ENCODE results near the gene METTL3.

METTL3 gene

DNA sequence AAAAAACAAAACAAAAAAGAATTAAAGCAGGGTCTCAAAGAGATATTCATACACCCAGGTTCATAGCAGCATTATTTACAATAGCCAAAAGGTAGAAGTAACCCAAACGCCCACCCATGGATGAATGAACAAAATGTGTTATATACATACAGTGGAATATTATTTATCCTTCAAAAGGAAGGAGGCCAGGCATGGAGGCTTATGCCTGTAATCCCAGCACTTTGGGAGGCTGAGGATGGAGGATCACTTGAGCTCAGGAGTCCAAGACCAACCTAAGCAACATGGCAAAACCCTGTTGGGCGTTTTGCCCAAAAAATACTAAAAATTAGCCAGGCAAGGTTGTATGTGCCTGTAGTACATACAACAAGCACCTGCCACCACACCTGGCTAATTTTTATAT lies 4.6 kb downstream of the METTL3 start:
- H3K27ac ChIP-seq (ENCODE audit: low read depth, low read length): no peak overlapping the region
- no peak for DNase-seq

DNA sequence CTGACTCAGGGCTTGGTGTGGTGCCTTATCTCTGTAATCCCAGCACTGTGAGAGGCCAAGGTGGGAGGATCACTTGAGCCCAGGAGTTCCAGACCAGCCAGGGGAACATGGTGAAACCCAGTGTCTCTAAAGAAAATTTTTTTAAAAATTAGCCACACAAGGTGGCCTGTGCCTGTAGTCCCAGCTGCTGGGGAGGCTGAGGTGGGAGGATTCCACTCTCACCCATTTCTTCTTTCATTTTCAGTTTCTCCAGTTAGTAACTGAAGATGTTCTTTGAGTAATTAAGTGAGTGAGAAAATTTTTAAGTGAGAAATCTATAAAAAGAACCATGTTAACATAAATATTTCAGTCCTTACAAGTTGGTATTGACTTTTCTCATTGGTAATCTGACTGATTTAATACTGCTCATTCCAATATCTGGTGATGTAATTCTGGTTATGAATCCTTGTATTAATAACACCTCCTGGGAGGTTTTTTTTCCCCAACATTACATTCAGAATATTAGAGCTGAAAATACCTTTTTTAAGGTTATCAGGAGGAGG lies 6.1 kb downstream of the METTL3 start:
- H4K91ac ChIP-seq (ENCODE audit: low read depth, low read length): no peak overlapping the region
- H3K18ac ChIP-seq (ENCODE audit: low read length): no peak overlapping the region
- no peak overlapping the region for H3K14ac ChIP-seq (ENCODE audit: low read length)
- H3K9me3 ChIP-seq (ENCODE audit: insufficient read depth, low read depth, low read length): peaks cover 2% of the 10 kb centered on the region
- H2BK12ac ChIP-seq (ENCODE audit: low read length): no peak overlapping the region
- no peak overlapping the region for H4K12ac ChIP-seq (ENCODE audit: low read depth, low read length)
- peaks cover 5% of the 10 kb centered on the region for H3K79me2 ChIP-seq (ENCODE audit: control insufficient read depth, insufficient read depth, low read length, poor library complexity)
- no peak overlapping the region for H3K23ac ChIP-seq (ENCODE audit: low read length)
- no peak overlapping the region for H2BK5ac ChIP-seq (ENCODE audit: low read depth, low read length, poor library complexity)
- H3K27ac ChIP-seq (ENCODE audit: low read depth, low read length): no peak overlapping the region
- H3K4ac ChIP-seq (ENCODE audit: low read depth, low read length): no peak overlapping the region
- peaks cover 30 to 31% of the 10 kb centered on the region in 2 experiments for H3K36me3 ChIP-seq (ENCODE audit: control insufficient read depth in 1 of 2, insufficient read depth in 2 of 2, low read length in 2 of 2)
- H3K9ac ChIP-seq (ENCODE audit: low read length): no peak overlapping the region
- H3K27me3 ChIP-seq (ENCODE audit: insufficient read depth, low read length): no peaks in the 10 kb centered on the region
- H2BK120ac ChIP-seq (ENCODE audit: insufficient read depth, low read length, poor library complexity): no peak overlapping the region
- H2AK5ac ChIP-seq (ENCODE audit: low read length): no peak overlapping the region
- no peak overlapping the region for H4K8ac ChIP-seq (ENCODE audit: low read depth, low read length)
- H3K79me1 ChIP-seq (ENCODE audit: low read length): no peaks in the 10 kb centered on the region
- no peak overlapping the region for H3K4me3 ChIP-seq (ENCODE audit: low read depth, low read length)
- no peak overlapping the region for H3K4me2 ChIP-seq (ENCODE audit: low read length)
- peaks cover 0 to 3% of the 10 kb centered on the region in 2 experiments for H3K4me1 ChIP-seq (ENCODE audit: control insufficient read depth in 1 of 2, insufficient read depth in 2 of 2, low read length in 2 of 2)
- H2AFZ ChIP-seq (ENCODE audit: insufficient read depth, low read length, poor library complexity): no peak overlapping the region
- no peak for DNase-seq

More for the DNA sequence above, 4.6 kb downstream of the METTL3 start:
- H2BK120ac ChIP-seq (ENCODE audit: insufficient read depth, low read length, poor library complexity): no peak overlapping the region
- no peak overlapping the region for H3K18ac ChIP-seq (ENCODE audit: low read length)
- no peak overlapping the region for H4K91ac ChIP-seq (ENCODE audit: low read depth, low read length)
- no peak overlapping the region for H2AFZ ChIP-seq (ENCODE audit: insufficient read depth, low read length, poor library complexity)
- H3K79me1 ChIP-seq (ENCODE audit: low read length): peaks cover 8% of the 10 kb centered on the region
- H2BK5ac ChIP-seq (ENCODE audit: low read depth, low read length, poor library complexity): no peak overlapping the region
- no peaks in the 10 kb centered on the region for H3K27me3 ChIP-seq (ENCODE audit: insufficient read depth, low read length)
- H3K36me3 ChIP-seq (ENCODE audit: control insufficient read depth in 1 of 2, insufficient read depth in 2 of 2, low read length in 2 of 2): peaks cover 22 to 24% of the 10 kb centered on the region in 2 experiments
- H3K9me3 ChIP-seq (ENCODE audit: insufficient read depth, low read depth, low read length): peaks cover 2% of the 10 kb centered on the region
- no peak overlapping the region for H3K23ac ChIP-seq (ENCODE audit: low read length)
- H3K9ac ChIP-seq (ENCODE audit: low read length): no peak overlapping the region
- H2BK12ac ChIP-seq (ENCODE audit: low read length): no peak overlapping the region
- H3K4me1 ChIP-seq (ENCODE audit: control insufficient read depth in 1 of 2, insufficient read depth in 2 of 2, low read length in 2 of 2): peaks cover 0 to 3% of the 10 kb centered on the region in 2 experiments
- H3K4me3 ChIP-seq (ENCODE audit: low read depth, low read length): no peak overlapping the region
- H4K12ac ChIP-seq (ENCODE audit: low read depth, low read length): no peak overlapping the region
- no peak overlapping the region for H3K14ac ChIP-seq (ENCODE audit: low read length)
- H4K8ac ChIP-seq (ENCODE audit: low read depth, low read length): no peak overlapping the region
- H3K4ac ChIP-seq (ENCODE audit: low read depth, low read length): no peak overlapping the region
- no CpG with 5 or more reads among the region's 2 CpGs for WGBS (ENCODE audit: extremely low coverage, insufficient coverage, insufficient read length)
- peaks cover 12% of the 10 kb centered on the region for H3K79me2 ChIP-seq (ENCODE audit: control insufficient read depth, insufficient read depth, low read length, poor library complexity)
- no peak overlapping the region for H2AK5ac ChIP-seq (ENCODE audit: low read length)
- no peak overlapping the region for H3K4me2 ChIP-seq (ENCODE audit: low read length)

DNA sequence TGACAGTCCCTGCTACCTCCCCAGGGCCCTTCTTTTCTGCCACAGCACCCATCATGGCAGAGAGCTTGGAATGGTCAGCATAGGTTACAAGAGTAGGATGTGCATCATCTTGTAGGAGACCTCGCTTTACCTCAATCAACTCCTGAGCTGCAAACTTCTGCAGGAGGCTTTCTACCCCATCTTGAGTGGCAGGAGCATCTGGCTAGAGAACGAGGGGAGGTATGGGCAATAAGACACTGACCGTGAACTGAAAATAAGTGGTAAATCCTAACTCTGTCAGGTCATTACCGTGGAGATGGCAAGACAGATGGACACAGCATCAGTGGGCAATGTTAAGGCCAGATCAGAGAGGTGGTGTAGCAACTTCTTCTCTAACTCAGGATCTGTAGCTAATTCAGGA lies 7.8 kb downstream of the METTL3 start:
- Histone ChIP-seq H3K27me3 (ENCODE audit: insufficient read depth, low read length) (no peaks in the 10 kb centered on the region), H3K4ac (ENCODE audit: low read depth, low read length) (no peak overlapping the region), H4K8ac (ENCODE audit: low read depth, low read length) (no peak overlapping the region), H3K14ac (ENCODE audit: low read length) (no peak overlapping the region), H4K91ac (ENCODE audit: low read depth, low read length) (no peak overlapping the region), H2AK5ac (ENCODE audit: low read length) (no peak overlapping the region), H3K9ac (ENCODE audit: low read length) (no peak overlapping the region), H3K23ac (ENCODE audit: low read length) (no peak overlapping the region), H2AFZ (ENCODE audit: insufficient read depth, low read length, poor library complexity) (no peak overlapping the region), H3K4me2 (ENCODE audit: low read length) (no peak overlapping the region), H3K79me2 (ENCODE audit: control insufficient read depth, insufficient read depth, low read length, poor library complexity) (no peaks in the 10 kb centered on the region), H2BK5ac (ENCODE audit: low read depth, low read length, poor library complexity) (no peak overlapping the region), H3K27ac (ENCODE audit: low read depth, low read length) (no peak overlapping the region), H3K9me3 (ENCODE audit: insufficient read depth, low read depth, low read length) (peaks cover 2% of the 10 kb centered on the region), H3K36me3 (ENCODE audit: control insufficient read depth in 1 of 2, insufficient read depth in 2 of 2, low read length in 2 of 2) (peaks cover 30 to 39% of the 10 kb centered on the region in 2 experiments), H3K4me1 (ENCODE audit: control insufficient read depth in 1 of 2, insufficient read depth in 2 of 2, low read length in 2 of 2) (no peaks in the 10 kb centered on the region), H2BK12ac (ENCODE audit: low read length) (no peak overlapping the region), H3K79me1 (ENCODE audit: low read length) (no peaks in the 10 kb centered on the region), H3K4me3 (ENCODE audit: low read depth, low read length) (no peak overlapping the region), H4K12ac (ENCODE audit: low read depth, low read length) (no peak overlapping the region), H2BK120ac (ENCODE audit: insufficient read depth, low read length, poor library complexity) (no peak overlapping the region), H3K18ac (ENCODE audit: low read length) (no peak overlapping the region)
- no peak for DNase-seq
- no CpG with 5 or more reads among the region's 4 CpGs for WGBS (ENCODE audit: extremely low coverage, insufficient coverage, insufficient read length)

DNA sequence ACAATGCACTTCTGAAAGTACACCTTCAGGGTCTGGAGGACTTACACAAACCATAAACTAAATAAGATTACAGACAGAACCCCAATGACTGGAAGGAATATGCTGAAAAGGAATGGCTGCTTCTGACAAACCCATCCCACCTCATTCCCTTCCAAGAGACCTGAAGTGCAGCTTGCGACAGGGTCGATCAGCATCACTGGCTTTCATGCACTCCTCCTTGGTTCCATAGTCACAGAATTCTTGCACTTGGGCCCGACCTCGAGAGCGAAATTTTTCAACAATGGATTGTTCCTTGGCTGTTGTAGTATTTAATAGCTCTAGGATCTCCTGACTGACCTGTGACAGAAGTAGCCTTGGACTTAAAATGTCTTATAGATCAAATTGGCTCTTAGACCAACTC lies 9.6 kb downstream of the METTL3 start:
- H3K9ac ChIP-seq (ENCODE audit: low read length): no peak overlapping the region
- no CpG with 5 or more reads among the region's 5 CpGs for WGBS (ENCODE audit: extremely low coverage, insufficient coverage, insufficient read length)

More for the DNA sequence above, 9.6 kb downstream of the METTL3 start:
- no peak overlapping the region for H3K18ac ChIP-seq (ENCODE audit: low read length)
- H4K12ac ChIP-seq (ENCODE audit: low read depth, low read length): no peak overlapping the region
- H2BK5ac ChIP-seq (ENCODE audit: low read depth, low read length, poor library complexity): no peak overlapping the region
- no peak overlapping the region for H3K14ac ChIP-seq (ENCODE audit: low read length)
- H3K79me1 ChIP-seq (ENCODE audit: low read length): no peaks in the 10 kb centered on the region
- H4K91ac ChIP-seq (ENCODE audit: low read depth, low read length): no peak overlapping the region
- H3K23ac ChIP-seq (ENCODE audit: low read length): no peak overlapping the region
- peaks cover 30 to 45% of the 10 kb centered on the region in 2 experiments for H3K36me3 ChIP-seq (ENCODE audit: control insufficient read depth in 1 of 2, insufficient read depth in 2 of 2, low read length in 2 of 2)
- no peak overlapping the region for H2BK120ac ChIP-seq (ENCODE audit: insufficient read depth, low read length, poor library complexity)
- no peak for DNase-seq
- H3K4me1 ChIP-seq (ENCODE audit: control insufficient read depth in 1 of 2, insufficient read depth in 2 of 2, low read length in 2 of 2): no peaks in the 10 kb centered on the region
- H3K27me3 ChIP-seq (ENCODE audit: insufficient read depth, low read length): no peaks in the 10 kb centered on the region
- H3K4ac ChIP-seq (ENCODE audit: low read depth, low read length): no peak overlapping the region
- no peak overlapping the region for H4K8ac ChIP-seq (ENCODE audit: low read depth, low read length)
- H2AFZ ChIP-seq (ENCODE audit: insufficient read depth, low read length, poor library complexity): no peak overlapping the region
- no peaks in the 10 kb centered on the region for H3K9me3 ChIP-seq (ENCODE audit: insufficient read depth, low read depth, low read length)
- no peak overlapping the region for H2BK12ac ChIP-seq (ENCODE audit: low read length)
- H2AK5ac ChIP-seq (ENCODE audit: low read length): no peak overlapping the region
- H3K27ac ChIP-seq (ENCODE audit: low read depth, low read length): no peak overlapping the region
- H3K79me2 ChIP-seq (ENCODE audit: control insufficient read depth, insufficient read depth, low read length, poor library complexity): no peaks in the 10 kb centered on the region
- no peak overlapping the region for H3K4me3 ChIP-seq (ENCODE audit: low read depth, low read length)
- H3K4me2 ChIP-seq (ENCODE audit: low read length): no peak overlapping the region
